WTC11 (cell line): ENCODE results near the gene GLS. TPM values are rescaled to one million over a fixed set of nuclear protein-coding genes. Genes with fewer than 3 reads are reported as not detected.
A peak's percentile ranks its signal among the peaks of the same experiment; 100 is the strongest.

Experiments
- ATAC-seq: fragments of 200-7000 bp; cut with Tn5 transposase; 2 replicates; pipeline ENCODE4 v1.10.0; 2021; ENCODE audit warnings: mild to moderate bottlenecking, moderate library complexity
- CTCF ChIA-PET: fragments of 300-600 bp; sonication (Branson Sonifier 250); formaldehyde crosslinking; loops from one replicate; lab custom pipeline; 2021; ENCODE audit warnings: antibody characterized with exemption; lab: Charles Lee
- POLR2A ChIA-PET: fragments of 350-600 bp; sonication (Branson Sonifier 250); formaldehyde crosslinking; loops from one replicate; lab custom pipeline; 2021; ENCODE audit warnings: antibody characterized with exemption; lab: Charles Lee
- DNase-seq: peaks from one replicate; pipeline ENCODE4 v3.0.0; 2021; ENCODE audit warnings: low spot score
- H3K27ac Mint-ChIP-seq: 2 replicates; pipeline ENCODE4 v1.8.0; 2021; ENCODE audit warnings: mixed read lengths
- H3K27me3 Mint-ChIP-seq: 2 replicates; pipeline ENCODE4 v1.8.0; 2021; ENCODE audit warnings: low read depth, mild to moderate bottlenecking, moderate library complexity, mixed read lengths
- H3K36me3 Mint-ChIP-seq: 2 replicates; pipeline ENCODE4 v1.8.0; 2021; ENCODE audit warnings: mixed read lengths
- H3K4me1 Mint-ChIP-seq: 2 replicates; pipeline ENCODE4 v1.8.0; 2022; ENCODE audit warnings: mixed read lengths
- H3K4me3 Mint-ChIP-seq: 2 replicates; pipeline ENCODE4 v1.8.0; 2021; ENCODE audit warnings: mild to moderate bottlenecking, moderate library complexity, mixed read lengths
- H3K9me3 Mint-ChIP-seq: 2 replicates; pipeline ENCODE4 v1.8.0; 2021; ENCODE audit warnings: mixed read lengths
- ESRRA ChIP-seq: sonication (generic); formaldehyde crosslinking; IDR thresholded peaks from 2 replicates; pipeline ENCODE4 v1.8.1; 2022; ENCODE audit warnings: mild to moderate bottlenecking, missing genetic modification reagents, borderline replicate concordance
- FOXK1 ChIP-seq: sonication (generic); formaldehyde crosslinking; IDR thresholded peaks from 2 replicates; pipeline ENCODE4 v1.8.0; 2022; ENCODE audit warnings: mild to moderate bottlenecking, moderate library complexity, missing genetic modification reagents
- GABPB1 ChIP-seq: sonication (generic); formaldehyde crosslinking; IDR thresholded peaks from 2 replicates; pipeline ENCODE4 v1.8.1; 2023; ENCODE audit warnings: mild to moderate bottlenecking, missing genetic modification reagents
- IRF2 ChIP-seq: sonication (generic); formaldehyde crosslinking; IDR thresholded peaks from 2 replicates; pipeline ENCODE4 v1.8.0; 2022; ENCODE audit warnings: low read depth, missing genetic modification reagents, borderline replicate concordance
- JAZF1 ChIP-seq: fragments of 250-450 bp; sonication (Bioruptor Pico); IDR thresholded peaks from 2 replicates; pipeline ENCODE4 v1.9.0; 2021; ENCODE audit warnings: moderate library complexity, mild to moderate bottlenecking, inconsistent platforms
- NFE2L1 ChIP-seq: sonication (generic); formaldehyde crosslinking; IDR thresholded peaks from 2 replicates; pipeline ENCODE4 v1.8.1; 2023; ENCODE audit warnings: missing genetic modification reagents
- NR2C2 ChIP-seq: sonication (generic); formaldehyde crosslinking; IDR thresholded peaks from 2 replicates; pipeline ENCODE4 v1.8.0; 2022; ENCODE audit warnings: mild to moderate bottlenecking, missing genetic modification reagents
- OVOL2 ChIP-seq: fragments of 250-450 bp; sonication (Bioruptor Pico); IDR thresholded peaks from 2 replicates; pipeline ENCODE4 v1.9.0; 2021; ENCODE audit warnings: mild to moderate bottlenecking, borderline replicate concordance
- PREB ChIP-seq: sonication (generic); formaldehyde crosslinking; IDR thresholded peaks from 2 replicates; pipeline ENCODE4 v1.8.1; 2022; ENCODE audit warnings: mild to moderate bottlenecking, missing genetic modification reagents, moderate library complexity, borderline replicate concordance
- RORB ChIP-seq: fragments of 250-450 bp; sonication (Bioruptor Pico); IDR thresholded peaks from 2 replicates; pipeline ENCODE4 v1.9.0; 2021; ENCODE audit warnings: mild to moderate bottlenecking
- SP1 ChIP-seq: sonication (generic); formaldehyde crosslinking; conservative IDR thresholded peaks from 2 replicates; pipeline ENCODE4 v1.8.1; 2022; ENCODE audit warnings: missing genetic modification reagents
- TP53 ChIP-seq: sonication (generic); formaldehyde crosslinking; IDR thresholded peaks from 2 replicates; pipeline ENCODE4 v1.8.1; 2023; ENCODE audit warnings: mild to moderate bottlenecking, missing genetic modification reagents
- ZBTB43 ChIP-seq: sonication (generic); formaldehyde crosslinking; IDR thresholded peaks from 2 replicates; pipeline ENCODE4 v1.8.1; 2023; ENCODE audit warnings: mild to moderate bottlenecking, missing genetic modification reagents
- ZNF138 ChIP-seq: sonication (generic); formaldehyde crosslinking; conservative IDR thresholded peaks from 2 replicates; pipeline ENCODE4 v1.8.1; 2022; ENCODE audit warnings: mild to moderate bottlenecking, moderate library complexity, missing genetic modification reagents
- ZNF219 ChIP-seq: sonication (generic); formaldehyde crosslinking; IDR thresholded peaks from 2 replicates; pipeline ENCODE4 v1.8.0; 2023; ENCODE audit warnings: missing genetic modification reagents, mild to moderate bottlenecking, borderline replicate concordance
- ZNF396 ChIP-seq: fragments of 250-450 bp; sonication (Bioruptor Pico); IDR thresholded peaks from 2 replicates; pipeline ENCODE4 v1.8.0; 2021; ENCODE audit warnings: mild to moderate bottlenecking, moderate library complexity, borderline replicate concordance
- ZNF416 ChIP-seq: fragments of 250-450 bp; sonication (Bioruptor Pico); IDR thresholded peaks from 2 replicates; pipeline ENCODE4 v1.9.0; 2021; ENCODE audit warnings: mild to moderate bottlenecking, inconsistent platforms
- ZNF423 ChIP-seq: fragments of 250-450 bp; sonication (Bioruptor Pico); IDR thresholded peaks from 2 replicates; pipeline ENCODE4 v2.1.2; 2022; ENCODE audit warnings: mild to moderate bottlenecking, moderate library complexity
- total RNA-seq: library from RNA; stranded (reverse); gene quantifications from 3 replicates; pipeline ENCODE4 v1.2.3, GENCODE V29; 2021
- TF ChIP-seq, protein P1 (sequence below): sonication (generic); formaldehyde crosslinking; IDR thresholded peaks from 2 replicates; pipeline ENCODE4 v1.8.0; 2022; ENCODE audit warnings: missing genetic modification reagents
- TF ChIP-seq, protein P2 (sequence below): sonication (generic); formaldehyde crosslinking; IDR thresholded peaks from 2 replicates; pipeline ENCODE4 v1.8.1; 2023; ENCODE audit warnings: mild to moderate bottlenecking, moderate library complexity, missing genetic modification reagents
- TF ChIP-seq, protein P3 (sequence below): sonication (generic); formaldehyde crosslinking; IDR thresholded peaks from 2 replicates; pipeline ENCODE4 v1.8.1; 2023; ENCODE audit warnings: mild to moderate bottlenecking, missing genetic modification reagents, moderate library complexity

GLS gene
- total RNA-seq, 1 experiment from 2014 or later, result 115 TPM

GRCh38 chr2:190973726-190974628 lies 93.4 kb downstream of the GLS start:
- H3K9me3 Mint-ChIP-seq, result no peaks in the 10 kb centered on the region
- no peak overlapping the region; the same call in 1 of the 2 replicates for H3K27ac Mint-ChIP-seq
- H3K36me3 Mint-ChIP-seq, result peaks cover 83% of the 10 kb centered on the region
- H3K4me1 Mint-ChIP-seq, result no peaks in the 10 kb centered on the region
- TF ChIP-seq ZNF138 (CRISPR knock-in tag) (no peak), RORB (no peak), ZNF423 (CRISPR knock-in tag) (no peak), FOXK1 (CRISPR knock-in tag) (no peak), TP53 (no peak), NFE2L1 (CRISPR knock-in tag) (no peak), GABPB1 (CRISPR knock-in tag) (no peak), OVOL2 (CRISPR knock-in tag) (no peak), IRF2 (no peak), NR2C2 (CRISPR knock-in tag) (no peak), ESRRA (CRISPR knock-in tag) (no peak), ZNF416 (CRISPR knock-in tag) (no peak), ZNF219 (CRISPR knock-in tag) (no peak), SP1 (CRISPR knock-in tag) (no peak)
- TF ChIP-seq, protein P1, sequence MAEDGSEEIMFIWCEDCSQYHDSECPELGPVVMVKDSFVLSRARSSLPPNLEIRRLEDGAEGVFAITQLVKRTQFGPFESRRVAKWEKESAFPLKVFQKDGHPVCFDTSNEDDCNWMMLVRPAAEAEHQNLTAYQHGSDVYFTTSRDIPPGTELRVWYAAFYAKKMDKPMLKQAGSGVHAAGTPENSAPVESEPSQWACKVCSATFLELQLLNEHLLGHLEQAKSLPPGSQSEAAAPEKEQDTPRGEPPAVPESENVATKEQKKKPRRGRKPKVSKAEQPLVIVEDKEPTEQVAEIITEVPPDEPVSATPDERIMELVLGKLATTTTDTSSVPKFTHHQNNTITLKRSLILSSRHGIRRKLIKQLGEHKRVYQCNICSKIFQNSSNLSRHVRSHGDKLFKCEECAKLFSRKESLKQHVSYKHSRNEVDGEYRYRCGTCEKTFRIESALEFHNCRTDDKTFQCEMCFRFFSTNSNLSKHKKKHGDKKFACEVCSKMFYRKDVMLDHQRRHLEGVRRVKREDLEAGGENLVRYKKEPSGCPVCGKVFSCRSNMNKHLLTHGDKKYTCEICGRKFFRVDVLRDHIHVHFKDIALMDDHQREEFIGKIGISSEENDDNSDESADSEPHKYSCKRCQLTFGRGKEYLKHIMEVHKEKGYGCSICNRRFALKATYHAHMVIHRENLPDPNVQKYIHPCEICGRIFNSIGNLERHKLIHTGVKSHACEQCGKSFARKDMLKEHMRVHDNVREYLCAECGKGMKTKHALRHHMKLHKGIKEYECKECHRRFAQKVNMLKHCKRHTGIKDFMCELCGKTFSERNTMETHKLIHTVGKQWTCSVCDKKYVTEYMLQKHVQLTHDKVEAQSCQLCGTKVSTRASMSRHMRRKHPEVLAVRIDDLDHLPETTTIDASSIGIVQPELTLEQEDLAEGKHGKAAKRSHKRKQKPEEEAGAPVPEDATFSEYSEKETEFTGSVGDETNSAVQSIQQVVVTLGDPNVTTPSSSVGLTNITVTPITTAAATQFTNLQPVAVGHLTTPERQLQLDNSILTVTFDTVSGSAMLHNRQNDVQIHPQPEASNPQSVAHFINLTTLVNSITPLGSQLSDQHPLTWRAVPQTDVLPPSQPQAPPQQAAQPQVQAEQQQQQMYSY (CRISPR knock-in tag), result no peak
- TF ChIP-seq, protein P2, sequence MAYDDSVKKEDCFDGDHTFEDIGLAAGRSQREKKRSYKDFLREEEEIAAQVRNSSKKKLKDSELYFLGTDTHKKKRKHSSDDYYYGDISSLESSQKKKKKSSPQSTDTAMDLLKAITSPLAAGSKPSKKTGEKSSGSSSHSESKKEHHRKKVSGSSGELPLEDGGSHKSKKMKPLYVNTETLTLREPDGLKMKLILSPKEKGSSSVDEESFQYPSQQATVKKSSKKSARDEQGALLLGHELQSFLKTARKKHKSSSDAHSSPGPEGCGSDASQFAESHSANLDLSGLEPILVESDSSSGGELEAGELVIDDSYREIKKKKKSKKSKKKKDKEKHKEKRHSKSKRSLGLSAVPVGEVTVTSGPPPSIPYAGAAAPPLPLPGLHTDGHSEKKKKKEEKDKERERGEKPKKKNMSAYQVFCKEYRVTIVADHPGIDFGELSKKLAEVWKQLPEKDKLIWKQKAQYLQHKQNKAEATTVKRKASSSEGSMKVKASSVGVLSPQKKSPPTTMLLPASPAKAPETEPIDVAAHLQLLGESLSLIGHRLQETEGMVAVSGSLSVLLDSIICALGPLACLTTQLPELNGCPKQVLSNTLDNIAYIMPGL (CRISPR knock-in tag), result no peak
- TF ChIP-seq, protein P3, sequence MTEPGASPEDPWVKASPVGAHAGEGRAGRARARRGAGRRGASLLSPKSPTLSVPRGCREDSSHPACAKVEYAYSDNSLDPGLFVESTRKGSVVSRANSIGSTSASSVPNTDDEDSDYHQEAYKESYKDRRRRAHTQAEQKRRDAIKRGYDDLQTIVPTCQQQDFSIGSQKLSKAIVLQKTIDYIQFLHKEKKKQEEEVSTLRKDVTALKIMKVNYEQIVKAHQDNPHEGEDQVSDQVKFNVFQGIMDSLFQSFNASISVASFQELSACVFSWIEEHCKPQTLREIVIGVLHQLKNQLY (CRISPR knock-in tag), result no peak
- POLR2A ChIA-PET, result no interaction called here
- no peak overlapping the region for H3K4me3 Mint-ChIP-seq
- DNase-seq (no peak), ATAC-seq (no peak)
- no peaks in the 10 kb centered on the region for H3K27me3 Mint-ChIP-seq
- CTCF ChIA-PET, result no interaction called here

- ATAC-seq (no peak), DNase-seq (no peak)
- H3K27me3 Mint-ChIP-seq, result no peaks in the 10 kb centered on the region
- CTCF ChIA-PET, result no interaction called here
- peak overlapping the region; percentile 55; the same call in 1 of the 2 replicates for H3K27ac Mint-ChIP-seq
- no peaks in the 10 kb centered on the region; the same call in 1 of the 2 replicates for H3K4me1 Mint-ChIP-seq
- H3K36me3 Mint-ChIP-seq, result peaks cover 85% of the 10 kb centered on the region
- POLR2A ChIA-PET, result no interaction called here
- no peak overlapping the region for H3K4me3 Mint-ChIP-seq
- no peaks in the 10 kb centered on the region for H3K9me3 Mint-ChIP-seq
- TF ChIP-seq JAZF1 (no peak), SP1 (CRISPR knock-in tag) (no peak), ZBTB43 (no peak), ZNF396 (no peak), PREB (CRISPR knock-in tag) (no peak)
- TF ChIP-seq, protein P2 (CRISPR knock-in tag), result no peak
Observed at GRCh38 chr2:190974629-190975361, 94.2 kb downstream of the GLS start.
